Measurements from ENCODE around the gene CPVL.

The CPVL gene

GRCh38 chr7:28993371-28993770, 153.0 kb downstream of the CPVL start:
- no peak for TF ChIP-seq GATA1 (IDR thresholded peaks at IDR 0.05; ENCODE audit: low read depth, low read length)
- TF ChIP-seq POLR2A (IDR thresholded peaks at IDR 0.05; ENCODE audit: low read length): no peak

DNA sequence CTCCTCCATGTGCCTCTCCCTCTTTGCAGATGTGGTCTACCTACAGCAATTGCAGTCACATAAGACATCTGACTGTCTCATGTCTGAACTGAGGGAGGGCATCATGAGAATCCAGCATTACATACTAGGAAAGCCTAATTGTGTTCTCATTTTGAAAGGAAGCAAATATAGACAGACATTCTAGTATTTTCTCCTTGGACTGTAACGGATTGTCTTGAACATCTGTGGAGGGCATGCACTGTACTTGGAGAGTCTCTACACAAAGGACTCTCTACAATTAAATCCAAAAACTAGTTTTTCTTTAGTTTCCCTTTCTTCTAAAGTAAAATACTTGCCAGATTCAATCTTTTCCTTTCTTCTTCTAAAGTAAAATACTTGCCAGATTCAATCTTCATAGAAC, 153.5 kb downstream of the CPVL start:
- DNase-seq: no peak
- TF ChIP-seq POLR2A (IDR thresholded peaks at IDR 0.05; ENCODE audit: low read length): no peak
- TF ChIP-seq GATA1 (IDR thresholded peaks at IDR 0.05; ENCODE audit: low read depth, low read length): no peak

More at GRCh38 chr7:28993371-28993770, 153.0 kb downstream of the CPVL start:
- no peak for DNase-seq

GRCh38 chr7:28990200-28990960, 156.0 kb downstream of the CPVL start:
- TF ChIP-seq GATA1 (IDR thresholded peaks at IDR 0.05; ENCODE audit: low read depth, low read length) (no peak), POLR2A (IDR thresholded peaks at IDR 0.05; ENCODE audit: low read length) (no peak)
- DNase-seq: no peak

DNA sequence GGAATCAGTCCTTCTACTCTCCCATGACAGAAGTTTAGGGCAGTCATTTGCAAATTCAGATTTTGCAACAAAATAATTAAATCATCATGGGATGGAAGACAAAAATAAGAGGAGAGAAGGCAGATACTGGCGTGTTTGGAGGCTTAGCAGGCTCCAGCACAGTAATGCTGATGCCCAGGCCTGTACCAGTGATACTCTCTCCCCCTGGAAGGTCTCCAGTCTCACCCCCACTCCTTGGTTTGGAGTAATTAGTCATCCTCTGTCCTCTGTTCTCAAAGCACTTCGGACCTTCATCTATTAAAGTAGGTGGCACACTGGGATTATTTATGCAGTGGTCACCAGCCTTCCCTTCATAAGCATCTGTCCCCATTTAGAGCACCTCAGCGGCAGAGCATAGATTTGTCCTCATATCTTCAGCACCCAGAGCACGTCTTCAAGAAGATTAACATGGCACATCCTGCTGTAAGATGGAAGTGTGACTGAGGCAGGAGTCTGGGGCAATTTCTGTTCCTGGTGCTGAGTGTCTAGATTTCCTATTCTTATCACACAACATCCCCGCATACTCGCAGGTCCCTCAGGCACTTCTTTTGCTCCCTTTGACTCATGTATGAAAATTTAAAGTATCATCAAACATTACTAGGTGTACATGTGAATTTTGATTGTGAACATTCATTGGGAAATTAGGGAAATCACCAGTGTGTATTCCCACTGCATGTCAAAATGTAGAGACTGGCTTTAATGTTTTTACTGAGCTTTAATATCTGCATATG, 156.9 kb downstream of the CPVL start:
- TF ChIP-seq GATA1 (IDR thresholded peaks at IDR 0.05; ENCODE audit: low read depth, low read length) (no peak), POLR2A (IDR thresholded peaks at IDR 0.05; ENCODE audit: low read length) (no peak)
- no peak for DNase-seq

GRCh38 chr7:28988810-28989209, 157.5 kb downstream of the CPVL start:
- TF ChIP-seq GATA1 (IDR thresholded peaks at IDR 0.05; ENCODE audit: low read depth, low read length): no peak
- TF ChIP-seq POLR2A (IDR thresholded peaks at IDR 0.05; ENCODE audit: low read length): no peak
- no peak for DNase-seq

- no peak for DNase-seq
- TF ChIP-seq GATA1 (IDR thresholded peaks at IDR 0.05; ENCODE audit: low read depth, low read length): no peak
- no peak for TF ChIP-seq POLR2A (IDR thresholded peaks at IDR 0.05; ENCODE audit: low read length)
Measured at GRCh38 chr7:28988091-28988490, 158.2 kb downstream of the CPVL start.

- no peak for DNase-seq
- TF ChIP-seq GATA1 (IDR thresholded peaks at IDR 0.05; ENCODE audit: low read depth, low read length) (no peak), POLR2A (IDR thresholded peaks at IDR 0.05; ENCODE audit: low read length) (no peak)
Measured at GRCh38 chr7:28986765-28987110, 159.6 kb downstream of the CPVL start.

DNA sequence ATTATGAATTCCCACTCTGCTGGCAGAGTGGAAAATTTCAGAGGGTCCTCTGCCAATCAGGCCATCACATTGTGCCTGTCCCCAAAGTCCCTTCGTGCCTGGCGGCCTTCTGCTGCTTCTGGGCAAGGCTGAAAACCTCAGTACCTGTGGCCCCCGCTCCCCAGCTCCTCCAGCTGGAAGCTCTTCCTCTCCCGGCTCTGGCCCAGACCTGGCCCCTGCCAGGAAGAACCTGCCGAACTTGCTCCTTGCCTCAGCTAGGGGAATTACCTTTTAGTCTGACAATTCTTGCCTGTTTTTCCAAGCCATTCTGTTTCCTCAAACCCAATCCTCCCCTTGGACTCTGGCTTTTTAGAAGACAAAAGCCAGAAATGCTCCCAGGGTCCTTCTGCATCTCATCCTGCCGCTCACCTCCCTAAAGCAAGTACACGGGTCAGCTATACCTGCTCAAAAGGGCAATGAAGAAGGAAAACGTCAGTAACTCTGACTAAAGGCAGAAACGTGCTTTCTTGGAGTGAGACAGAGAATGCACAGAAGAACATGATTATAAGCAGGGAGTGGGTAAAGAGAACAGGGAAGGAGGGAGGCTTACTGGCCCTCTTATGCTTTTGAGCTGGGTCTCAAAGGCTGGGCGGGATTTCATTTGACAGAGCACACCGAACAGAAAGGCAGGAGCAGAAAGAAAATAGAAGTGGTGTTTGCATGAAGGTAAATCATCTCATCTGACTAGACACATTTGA, 160.1 kb downstream of the CPVL start:
- DNase-seq: no peak
- TF ChIP-seq GATA1 (IDR thresholded peaks at IDR 0.05; ENCODE audit: low read depth, low read length) (no peak), POLR2A (IDR thresholded peaks at IDR 0.05; ENCODE audit: low read length) (no peak)

- no peak for TF ChIP-seq GATA1 (IDR thresholded peaks at IDR 0.05; ENCODE audit: low read depth, low read length)
- no peak for TF ChIP-seq POLR2A (IDR thresholded peaks at IDR 0.05; ENCODE audit: low read length)
- DNase-seq: no peak
Measured at GRCh38 chr7:28984631-28985030, 161.7 kb downstream of the CPVL start.

DNA sequence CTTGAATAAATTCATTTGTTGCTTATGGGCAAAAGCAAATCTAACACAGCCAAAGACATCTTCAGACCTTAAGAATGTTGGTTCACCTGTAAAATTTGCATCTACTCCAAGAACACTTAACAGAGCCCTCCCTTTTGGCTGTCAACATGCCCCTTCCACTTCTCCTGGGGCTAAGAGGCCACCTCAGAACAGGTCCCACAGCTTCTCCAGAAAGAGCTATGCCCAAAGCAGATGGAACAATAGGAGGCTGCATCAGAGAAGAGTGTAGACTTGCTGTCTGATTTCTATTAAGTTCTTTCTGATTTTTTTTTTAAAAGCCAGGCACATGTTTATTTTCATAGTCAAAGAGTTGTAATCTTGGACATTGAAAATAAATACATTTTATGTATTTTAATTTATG, 162.1 kb downstream of the CPVL start:
- no peak for DNase-seq
- TF ChIP-seq GATA1 (IDR thresholded peaks at IDR 0.05; ENCODE audit: low read depth, low read length) (no peak), POLR2A (IDR thresholded peaks at IDR 0.05; ENCODE audit: low read length) (no peak)

DNA sequence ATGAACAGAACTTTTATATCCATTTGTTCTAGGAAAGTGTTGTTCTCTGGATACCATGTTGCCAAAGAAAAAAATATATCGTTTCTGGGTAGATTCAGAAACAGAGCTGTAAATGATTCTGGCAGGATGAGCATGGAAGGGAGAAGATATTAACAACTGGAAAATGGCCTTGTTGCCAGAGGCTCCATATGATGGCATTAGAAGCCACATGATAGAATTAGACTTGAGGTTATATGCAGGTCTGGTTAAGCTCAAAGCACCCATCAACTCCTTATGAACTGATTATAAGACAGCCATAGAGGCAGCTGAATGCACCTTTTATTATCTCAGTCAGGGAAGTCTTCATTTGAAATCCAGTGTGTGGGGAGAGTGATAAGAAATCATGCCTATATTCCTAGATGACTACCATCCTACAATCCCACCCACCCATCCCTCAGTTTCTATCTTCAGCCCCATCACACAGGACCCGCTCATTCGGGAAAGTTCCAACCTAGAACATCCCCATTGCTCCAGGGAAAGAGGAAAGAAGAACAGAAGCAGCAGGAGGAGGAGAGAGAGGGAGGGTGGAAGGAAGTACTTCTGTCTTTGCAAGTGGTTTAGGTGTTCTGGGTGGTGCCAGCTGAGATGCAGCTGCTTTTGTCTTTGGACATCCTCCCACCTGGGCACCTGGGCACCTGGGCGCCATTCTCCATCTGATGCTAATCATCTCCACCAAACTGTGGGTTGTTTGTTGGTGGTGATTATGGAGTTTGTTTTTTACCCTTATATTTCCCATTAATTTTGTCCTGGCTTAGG, 162.7 kb downstream of the CPVL start:
- TF ChIP-seq POLR2A (IDR thresholded peaks at IDR 0.05; ENCODE audit: low read length) (no peak), GATA1 (IDR thresholded peaks at IDR 0.05; ENCODE audit: low read depth, low read length) (no peak)
- no peak for DNase-seq

DNA sequence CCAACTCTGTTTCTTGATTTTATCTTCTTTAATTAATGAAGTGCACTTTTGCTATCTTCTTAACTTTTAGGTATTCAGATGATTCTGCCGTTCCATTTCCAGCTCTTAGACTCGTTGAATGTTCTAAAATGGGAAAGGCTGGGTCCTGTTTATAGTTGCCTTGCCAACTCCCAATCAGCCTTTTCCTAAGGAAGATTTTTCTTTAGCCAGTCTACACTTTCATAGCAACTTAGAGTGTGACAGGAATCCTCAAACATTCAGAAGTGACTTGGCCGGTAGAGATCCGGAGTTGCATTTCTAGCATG, 165.2 kb downstream of the CPVL start:
- no peak for DNase-seq
- no peak for TF ChIP-seq GATA1 (IDR thresholded peaks at IDR 0.05; ENCODE audit: low read depth, low read length)
- TF ChIP-seq POLR2A (IDR thresholded peaks at IDR 0.05; ENCODE audit: low read length): no peak

DNA sequence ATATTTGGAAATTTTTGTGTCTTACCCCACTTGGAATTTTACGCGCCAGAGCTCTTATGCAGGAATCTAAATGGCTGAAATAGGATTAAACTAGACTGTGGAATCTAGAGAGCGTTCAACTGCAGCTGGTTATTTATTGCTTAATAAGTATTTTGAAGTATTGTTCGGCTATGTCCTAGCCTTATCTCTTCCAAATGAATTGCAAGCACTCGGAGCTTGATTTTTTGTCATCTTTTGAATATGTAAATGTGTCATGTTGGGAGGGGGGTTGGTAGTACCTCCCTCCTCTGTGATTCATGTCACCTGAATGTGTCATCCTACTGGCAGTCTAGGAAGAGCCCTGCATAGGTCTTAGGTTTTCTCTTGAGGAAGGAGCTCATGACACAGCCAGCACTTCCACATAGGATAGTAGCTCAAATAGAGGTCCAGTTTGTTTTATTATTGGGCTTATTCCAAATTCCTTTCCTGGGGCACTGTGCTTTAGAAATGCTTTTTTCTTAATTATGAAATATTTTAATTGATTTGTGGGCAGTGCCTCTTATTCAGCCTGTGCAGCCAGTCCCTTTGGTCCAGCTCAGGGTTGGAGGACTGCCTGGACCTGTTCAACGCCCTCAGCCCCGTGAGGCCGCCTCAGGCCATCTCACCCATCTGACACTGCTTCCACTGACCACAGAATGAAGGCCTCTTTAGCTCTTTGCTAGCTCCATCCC, 165.7 kb downstream of the CPVL start:
- TF ChIP-seq POLR2A (IDR thresholded peaks at IDR 0.05; ENCODE audit: low read length): no peak
- no peak for TF ChIP-seq GATA1 (IDR thresholded peaks at IDR 0.05; ENCODE audit: low read depth, low read length)
- DNase-seq: no peak

All from erythroblast (primary cell).